IPS-NIHi11 (cell line): Measurements from ENCODE around the gene FAAP24.
"Not testable (repeated sequence)": the region's sequence is repeated elsewhere in the genome, so short reads cannot be mapped to it uniquely, and the experiment has no call there.

ENCODE experiments used
- DNase-seq: peaks from one replicate; pipeline ENCODE4 v3.0.0; 2012; ENCODE audit warnings: mixed read lengths, low spot score

The FAAP24 gene, protein sequence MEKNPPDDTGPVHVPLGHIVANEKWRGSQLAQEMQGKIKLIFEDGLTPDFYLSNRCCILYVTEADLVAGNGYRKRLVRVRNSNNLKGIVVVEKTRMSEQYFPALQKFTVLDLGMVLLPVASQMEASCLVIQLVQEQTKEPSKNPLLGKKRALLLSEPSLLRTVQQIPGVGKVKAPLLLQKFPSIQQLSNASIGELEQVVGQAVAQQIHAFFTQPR

DNA sequence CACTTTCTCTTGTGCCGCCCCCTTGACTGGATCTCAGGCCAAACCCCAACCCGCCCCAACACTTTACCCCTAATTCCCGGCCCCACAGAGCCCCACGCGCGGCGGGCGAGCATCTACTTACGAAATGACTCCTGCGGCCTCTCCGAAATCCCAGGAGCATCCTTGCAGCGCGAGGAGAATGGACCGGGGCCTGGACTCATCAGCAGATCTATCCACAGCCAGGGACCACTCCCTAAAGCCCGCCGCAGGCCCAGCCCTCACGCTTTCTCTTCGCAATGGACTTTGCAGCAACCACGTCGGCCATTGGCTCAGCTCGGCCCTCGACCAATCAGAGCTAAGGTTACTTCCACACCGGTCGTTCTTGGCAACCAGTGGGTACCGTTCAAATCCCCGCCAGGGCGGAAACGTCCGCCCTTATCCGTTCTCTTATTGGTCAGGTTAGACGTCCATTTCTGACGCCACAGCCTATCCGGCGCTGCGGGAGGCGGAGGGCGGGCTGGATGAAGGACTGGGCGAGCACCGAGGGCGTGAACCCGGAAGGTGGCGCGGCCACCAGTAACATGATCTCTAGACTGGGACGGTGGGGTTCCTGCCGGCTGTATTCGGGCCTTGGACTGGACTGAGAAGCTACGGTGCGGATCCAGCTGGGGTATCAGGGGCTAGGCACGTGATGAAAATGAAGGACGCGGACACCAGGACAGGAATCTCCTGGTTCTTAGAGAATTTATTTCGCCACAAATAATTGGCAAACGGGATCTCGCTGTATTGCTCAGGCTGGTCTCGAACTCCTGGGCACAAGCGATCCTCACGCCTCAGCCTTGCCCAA is at the start of gene FAAP24, which contains the start of gene CEP89:
Gene FAAP24, plus strand, starts transcription at position 528 of the 826 bp plus-strand sequence. CDS start 955 bp downstream, outside the sequence.
Gene CEP89, minus strand, starts transcription at position 244 of the 826 bp plus-strand sequence. Its CDS starts 84 bp downstream, at position 160.
- peak; percentile 99 for DNase-seq

DNA sequence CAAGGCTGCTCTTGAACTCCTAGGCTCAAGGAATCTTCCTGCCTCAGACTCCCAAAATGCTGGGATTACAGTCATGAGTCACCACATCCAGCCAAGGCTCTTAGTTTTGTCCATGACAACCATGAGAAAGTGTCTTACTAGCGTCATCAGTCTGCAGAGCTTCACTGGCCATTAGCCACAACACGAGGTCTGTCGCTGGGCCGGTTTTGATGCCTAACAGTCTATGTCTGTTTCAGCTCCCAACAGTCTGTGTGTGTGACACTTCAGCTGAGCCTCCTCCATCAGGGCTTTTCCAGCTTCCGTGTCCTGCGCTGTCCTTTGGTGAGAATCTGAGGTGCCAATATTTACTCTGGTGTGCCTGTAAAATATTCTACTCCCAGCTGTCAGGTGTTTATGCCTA is 47.8 kb upstream of the FAAP24 start:
- DNase-seq, result no peak

DNA sequence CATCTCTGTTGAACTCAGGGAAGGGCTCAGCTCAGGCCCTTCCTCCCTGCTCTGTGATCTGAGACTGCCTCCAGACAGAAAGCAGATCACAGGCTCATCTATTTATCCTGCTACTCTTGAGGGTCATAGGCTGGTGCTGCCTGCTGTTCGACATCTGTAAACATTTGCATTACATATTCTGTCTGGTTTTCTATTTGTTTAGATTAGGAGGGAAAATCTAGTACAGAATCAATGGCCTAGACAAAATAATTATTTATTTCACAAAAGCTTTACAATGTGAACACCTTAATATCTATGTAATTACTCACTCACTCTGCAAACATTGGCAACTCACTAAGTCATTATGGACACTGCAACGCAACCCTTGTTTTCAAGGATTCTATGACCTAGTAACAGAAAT is 43.2 kb upstream of the FAAP24 start:
- no peak for DNase-seq

DNA sequence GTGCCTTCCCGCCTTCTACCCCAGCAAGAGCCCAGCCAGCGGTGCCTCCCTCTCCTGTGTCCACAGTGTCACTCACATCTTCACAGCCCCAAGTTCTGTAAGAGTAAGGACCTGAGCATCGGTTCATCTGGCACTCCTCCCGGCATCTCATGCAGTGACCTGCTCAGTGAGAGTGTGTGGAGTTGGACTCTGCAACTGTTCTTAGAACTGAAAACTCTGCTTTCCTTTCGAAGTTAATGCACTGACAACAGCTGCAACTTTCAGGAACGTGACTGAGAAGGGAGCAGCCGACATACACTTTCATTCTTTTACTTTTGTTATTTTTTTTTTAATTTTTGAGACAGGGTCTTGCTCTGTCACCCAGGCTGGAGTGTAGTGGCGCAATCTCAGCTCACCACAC is 41.5 kb upstream of the FAAP24 start:
- no peak for DNase-seq

DNA sequence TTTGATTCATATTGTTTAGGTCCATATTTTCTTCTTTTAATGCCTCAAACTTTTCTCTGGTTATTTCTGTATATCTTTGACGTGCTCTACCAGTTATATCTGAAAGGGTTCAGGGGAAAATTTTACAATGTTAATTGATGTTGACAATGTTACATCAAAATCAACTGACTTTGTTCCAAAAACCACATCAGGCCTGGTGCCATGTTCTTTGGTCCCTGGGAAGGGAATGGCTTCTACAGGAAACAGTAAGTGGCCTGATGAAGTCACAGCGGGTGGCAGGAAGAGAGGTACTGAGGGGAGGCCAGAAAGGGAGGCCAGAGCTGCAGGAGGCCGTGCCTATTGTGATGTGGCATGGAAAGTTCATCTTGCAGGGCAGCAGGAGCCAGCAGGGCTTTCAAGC is 38.5 kb upstream of the FAAP24 start:
- DNase-seq, result no peak

DNA sequence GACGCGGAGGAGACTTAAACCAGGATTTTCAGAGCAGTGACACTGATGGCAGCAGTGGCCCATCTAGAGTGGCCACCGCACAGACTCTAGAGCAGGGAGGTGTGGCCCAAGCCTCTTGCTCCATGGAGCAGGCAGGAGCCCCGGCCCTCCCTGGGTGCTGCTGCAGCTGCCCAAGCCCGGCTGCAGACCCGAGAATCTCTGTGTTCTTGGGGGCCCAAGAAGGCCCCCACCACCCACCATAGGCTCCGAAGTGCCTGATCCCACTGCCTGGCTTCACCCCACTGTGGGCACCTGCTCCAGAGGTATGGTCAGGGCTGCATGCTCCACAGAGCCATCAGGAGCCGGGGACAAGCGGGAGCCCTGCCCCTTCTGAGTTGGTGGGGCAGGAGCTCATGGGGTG is 36.4 kb upstream of the FAAP24 start:
- no peak for DNase-seq

DNA sequence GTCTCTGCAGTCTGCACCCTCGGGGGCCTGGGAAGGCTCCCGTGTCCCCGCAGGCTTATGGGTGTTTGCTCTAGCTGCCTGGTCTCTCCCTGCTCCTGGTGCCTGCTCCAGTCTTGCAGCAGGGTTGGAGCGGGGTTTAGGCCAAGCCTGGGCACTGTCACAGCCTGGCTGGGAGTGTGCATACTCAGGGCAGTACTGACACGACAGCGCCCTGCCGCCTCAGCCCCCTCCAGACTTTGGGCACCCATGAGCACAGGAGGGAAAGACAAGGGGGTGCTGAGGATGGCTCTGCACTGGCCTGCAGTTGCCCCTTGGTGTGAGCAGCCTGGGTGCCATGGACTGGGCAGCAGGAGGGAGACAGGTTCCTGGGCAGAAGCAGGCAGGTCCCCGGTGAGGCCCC is 36.0 kb upstream of the FAAP24 start:
- DNase-seq, result no peak

DNA sequence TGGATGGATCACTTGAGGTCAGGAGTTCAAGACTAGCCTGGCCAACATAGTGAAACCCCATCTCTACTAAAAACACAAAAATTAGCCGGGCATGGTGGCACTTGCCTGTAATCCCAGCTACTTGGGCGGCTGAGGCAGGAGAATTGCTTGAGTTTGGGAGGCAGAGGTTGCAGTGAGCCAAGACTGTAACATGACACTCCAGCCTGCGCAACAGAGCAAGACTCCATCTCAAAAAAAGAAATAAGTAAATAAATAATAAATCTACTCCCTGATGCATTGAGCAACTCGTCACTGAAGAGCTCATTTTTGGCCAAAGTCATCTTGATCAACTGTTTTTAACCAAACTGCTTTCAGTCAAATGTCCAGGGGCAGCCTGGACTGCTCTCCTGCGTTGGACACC is 30.8 kb upstream of the FAAP24 start:
- DNase-seq, result not testable (repeated sequence)

DNA sequence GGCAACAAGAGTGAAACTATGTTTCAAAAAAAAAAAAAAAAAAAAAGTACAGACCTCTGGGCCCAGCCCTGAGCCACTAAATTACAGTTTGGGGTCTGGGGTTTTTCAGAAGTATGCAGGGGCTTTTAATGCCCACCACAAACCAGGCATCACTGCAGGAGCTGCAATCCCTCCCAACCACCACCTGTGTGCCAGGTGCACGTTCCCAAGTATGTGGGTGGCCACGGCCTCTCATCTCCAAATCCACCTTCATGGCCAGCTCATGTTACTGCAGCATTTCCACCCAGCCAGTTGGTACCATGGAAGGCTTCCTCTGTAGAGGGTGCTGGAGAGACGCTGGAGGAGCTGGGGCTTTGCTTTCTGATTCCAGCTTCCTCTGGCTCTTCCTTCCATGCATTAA is 26.8 kb upstream of the FAAP24 start:
- no peak for DNase-seq

DNA sequence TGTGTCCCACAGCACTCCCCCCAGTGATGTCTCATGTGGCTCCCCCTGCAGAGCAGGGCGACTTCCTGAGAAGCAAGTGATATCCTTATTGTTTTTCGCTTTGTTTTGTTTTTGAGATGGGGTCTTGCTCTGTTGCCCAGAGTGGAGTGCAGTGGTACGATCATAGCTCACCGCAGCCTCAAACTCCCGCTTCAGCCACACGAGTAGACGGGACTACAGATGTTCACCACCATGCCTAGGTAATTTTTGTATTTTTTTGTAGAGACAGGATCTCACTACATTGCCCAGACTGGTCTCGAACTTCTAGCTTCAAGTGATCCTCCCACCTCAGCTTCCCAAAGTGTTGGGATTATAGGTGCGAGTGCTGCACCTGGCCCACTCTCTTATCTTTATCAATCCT is 5.3 kb upstream of the FAAP24 start:
- no peak for DNase-seq

DNA sequence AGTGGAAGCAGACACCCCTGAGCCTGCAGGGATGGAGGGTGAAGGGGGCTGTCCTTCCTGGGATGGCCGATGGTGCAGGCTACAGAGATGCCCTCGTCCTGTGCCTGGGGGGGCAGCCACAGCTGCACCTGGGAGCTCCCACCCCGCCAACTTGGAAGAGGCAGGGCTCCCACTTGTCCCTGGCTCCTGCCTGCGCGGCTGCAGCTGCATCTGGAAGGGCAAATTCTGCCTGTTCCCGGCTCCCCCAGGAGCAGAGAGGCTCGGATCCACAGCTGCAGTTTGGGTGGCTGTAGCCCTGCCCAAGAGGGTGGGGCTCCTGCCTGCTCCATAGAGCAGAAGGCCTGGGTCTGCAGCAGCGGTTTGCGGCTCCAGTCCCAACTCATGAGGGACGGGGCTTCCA is 2.5 kb upstream of the FAAP24 start:
- DNase-seq, result no peak

DNA sequence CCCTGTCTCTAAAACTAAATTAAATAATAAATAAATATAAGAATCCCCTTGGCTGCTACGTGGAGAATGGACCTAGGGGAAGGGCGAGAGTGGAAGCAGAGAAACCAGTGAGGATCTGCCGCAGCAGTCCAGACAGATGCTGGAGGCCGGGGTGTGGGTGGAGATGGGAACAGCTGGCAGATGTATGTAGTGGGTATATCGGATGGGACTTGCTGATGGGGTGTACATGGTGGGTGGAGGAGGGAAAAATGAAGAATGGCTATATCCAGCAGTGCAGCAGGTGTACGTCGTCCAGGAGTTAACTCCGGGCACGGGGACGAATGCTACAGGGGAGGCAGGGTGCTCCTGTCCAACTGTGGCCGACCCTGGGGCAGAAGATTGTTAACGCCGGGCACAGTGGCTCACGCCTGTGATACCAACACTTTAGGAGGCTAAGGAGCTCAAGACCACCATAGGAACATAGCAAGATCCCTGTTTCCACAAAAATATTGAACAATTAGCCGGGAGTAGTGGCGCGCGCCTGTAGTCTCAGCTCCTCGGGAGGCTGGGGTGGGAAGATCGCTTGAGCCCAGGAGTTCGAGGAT is 938 bp upstream of the FAAP24 start:
- no peak for DNase-seq

DNA sequence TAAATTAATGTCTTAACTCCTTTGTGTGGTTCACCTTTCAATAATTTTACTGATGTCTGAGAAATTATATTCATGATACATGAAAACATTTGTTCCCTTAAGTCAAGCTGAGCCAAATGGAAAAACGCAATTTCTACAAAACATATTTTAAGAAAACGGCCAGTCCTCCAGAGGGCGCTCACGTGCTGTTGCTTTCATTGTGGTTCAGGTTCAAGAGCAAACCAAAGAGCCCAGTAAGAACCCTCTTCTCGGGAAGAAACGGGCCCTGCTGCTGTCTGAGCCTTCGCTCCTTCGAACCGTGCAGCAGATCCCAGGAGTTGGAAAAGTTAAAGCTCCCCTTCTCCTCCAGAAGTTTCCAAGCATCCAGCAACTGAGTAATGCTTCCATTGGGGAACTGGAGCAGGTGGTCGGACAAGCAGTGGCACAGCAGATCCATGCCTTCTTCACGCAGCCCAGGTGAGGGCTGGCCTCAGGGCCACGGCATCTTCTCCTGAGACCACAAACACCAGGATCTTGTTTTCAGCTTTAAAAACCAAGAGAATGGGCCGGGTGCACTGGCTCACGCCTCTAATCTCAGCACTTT is 4.3 kb downstream of the FAAP24 start:
- DNase-seq, result peak; percentile 69

DNA sequence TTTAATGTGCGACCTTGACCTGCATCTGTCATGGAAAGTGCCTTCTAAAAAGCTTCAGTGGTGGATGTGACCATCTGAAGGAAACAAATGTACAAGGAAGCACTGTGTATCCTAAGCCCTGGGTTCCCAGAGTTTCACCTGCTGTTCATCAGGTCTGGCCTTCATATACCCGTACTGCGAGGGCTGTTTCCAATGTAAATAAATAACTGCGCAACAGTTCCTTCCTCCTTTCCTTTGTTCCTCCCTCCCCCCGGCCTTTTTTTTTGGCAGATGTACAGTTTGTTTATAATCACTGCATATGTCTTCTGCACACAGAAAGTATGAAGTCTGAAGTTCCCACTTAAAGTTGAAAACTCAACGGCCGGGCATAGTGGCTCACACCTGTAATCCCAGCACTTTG is 5.2 kb downstream of the FAAP24 start:
- DNase-seq, result no peak

DNA sequence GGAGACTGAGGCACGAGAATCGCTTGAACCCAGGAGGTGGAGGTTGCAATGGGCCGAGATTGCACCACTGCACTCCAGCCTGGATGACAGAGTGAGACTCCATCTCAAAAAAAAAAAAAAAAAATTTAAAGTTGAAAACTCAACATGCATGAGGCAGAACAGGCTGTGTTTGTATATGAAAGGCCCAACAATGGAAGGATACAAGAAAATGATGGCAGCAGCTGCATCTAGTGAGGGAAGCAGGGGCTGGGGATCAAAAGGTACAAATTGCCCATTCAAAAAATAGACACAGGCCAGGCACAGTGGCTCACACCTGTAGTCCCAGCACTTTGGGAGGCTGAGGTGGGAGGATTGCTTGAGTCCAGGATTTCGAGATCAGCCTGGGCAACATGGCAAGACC is 5.8 kb downstream of the FAAP24 start:
- not testable (repeated sequence) for DNase-seq

DNA sequence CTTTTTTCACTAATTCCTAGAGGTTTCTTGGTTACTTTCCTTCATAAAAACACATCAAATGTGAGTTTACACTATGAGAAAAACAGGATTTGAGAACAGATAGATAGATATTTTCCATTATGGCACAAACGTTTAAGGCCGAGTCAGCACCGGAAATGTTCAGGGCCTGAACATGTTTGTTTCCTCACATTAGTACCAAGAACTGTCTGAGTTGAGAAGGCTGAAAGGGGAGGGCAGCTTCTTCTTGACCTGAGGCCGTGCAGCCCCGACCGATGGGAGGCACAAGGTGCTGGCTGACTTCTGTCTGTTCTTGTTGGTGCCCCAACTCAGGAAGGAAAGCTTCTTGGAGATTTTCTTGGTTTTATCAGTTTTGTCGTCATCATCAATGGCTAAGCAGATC is 7.8 kb downstream of the FAAP24 start:
- not testable (repeated sequence) for DNase-seq

DNA sequence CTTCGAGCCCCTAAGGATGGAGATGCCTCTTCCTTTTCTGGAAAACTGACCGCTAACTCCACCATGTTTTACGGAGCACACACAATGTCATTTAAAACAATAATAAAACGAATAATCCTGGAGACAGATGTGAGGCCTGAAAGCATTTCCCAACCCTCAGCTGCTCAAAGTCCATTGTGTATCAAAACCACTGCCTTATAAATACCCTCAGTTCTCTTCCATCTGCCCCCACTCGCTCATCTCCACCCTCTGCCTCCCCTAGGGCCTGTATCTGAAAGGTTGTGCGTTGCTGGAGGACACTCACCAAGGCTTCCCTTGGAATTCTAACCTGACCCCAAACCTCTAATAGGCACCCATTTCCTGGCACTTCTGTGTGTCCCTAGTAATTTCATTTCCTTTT is 10.4 kb downstream of the FAAP24 start:
- DNase-seq, result not testable (repeated sequence)

DNA sequence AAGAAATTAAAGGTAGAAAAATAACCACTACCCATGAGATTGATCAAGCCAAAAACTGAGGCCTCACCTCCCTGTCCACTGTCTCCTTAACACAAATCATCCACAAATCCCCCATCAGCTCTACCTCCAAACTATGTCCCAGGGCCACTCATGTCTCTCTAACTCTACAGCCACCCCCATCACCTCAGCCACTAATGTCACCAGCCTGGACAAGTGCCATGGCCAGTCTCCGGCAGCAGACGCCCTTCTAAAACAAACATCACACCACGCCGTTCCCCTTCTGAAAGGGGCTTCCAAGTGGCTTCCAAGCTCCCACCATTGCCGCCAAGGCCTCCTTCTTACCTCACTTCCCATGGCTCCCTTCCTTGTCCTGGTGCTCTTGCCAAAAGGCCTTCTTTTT is 16.2 kb downstream of the FAAP24 start:
- not testable (repeated sequence) for DNase-seq

DNA sequence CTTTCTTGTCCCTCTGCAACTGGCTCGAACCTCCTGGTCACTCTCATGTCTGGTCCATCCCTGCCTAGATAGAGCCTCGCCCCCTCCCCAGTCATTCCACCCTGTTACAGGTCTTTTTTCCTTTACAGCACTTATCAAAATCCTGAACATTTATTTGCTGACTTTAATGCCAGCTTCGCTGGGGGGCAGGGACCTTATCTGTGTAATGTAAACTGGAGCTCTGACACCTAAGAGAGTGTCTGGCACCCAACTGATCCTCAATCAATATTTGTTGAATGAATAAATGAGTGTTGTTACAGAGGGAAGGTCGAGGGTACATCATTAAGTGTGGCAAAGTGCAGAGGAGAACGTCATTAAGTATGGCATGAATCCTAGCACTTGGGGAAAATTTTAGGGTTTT is 16.7 kb downstream of the FAAP24 start:
- no peak for DNase-seq

DNA sequence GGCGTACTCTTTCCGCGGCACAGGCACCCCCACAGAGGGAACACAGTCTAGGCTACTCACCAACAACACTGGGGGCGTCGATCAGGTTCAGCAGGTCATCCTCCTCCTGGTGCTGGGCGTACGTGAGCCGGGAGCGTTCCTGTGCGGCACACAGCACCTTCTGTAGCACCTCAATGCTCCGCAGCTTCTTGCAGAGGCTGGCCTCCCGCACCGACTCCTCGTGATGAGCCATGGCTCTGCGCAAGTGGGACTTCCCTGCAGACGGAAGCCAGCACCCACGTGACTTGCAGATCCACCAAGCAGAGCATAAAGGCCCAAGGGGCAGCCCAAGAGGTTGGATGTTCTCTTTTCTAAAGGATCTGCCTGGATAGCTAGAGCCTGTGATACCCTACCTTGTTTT is 23.9 kb downstream of the FAAP24 start:
- not testable (repeated sequence) for DNase-seq

DNA sequence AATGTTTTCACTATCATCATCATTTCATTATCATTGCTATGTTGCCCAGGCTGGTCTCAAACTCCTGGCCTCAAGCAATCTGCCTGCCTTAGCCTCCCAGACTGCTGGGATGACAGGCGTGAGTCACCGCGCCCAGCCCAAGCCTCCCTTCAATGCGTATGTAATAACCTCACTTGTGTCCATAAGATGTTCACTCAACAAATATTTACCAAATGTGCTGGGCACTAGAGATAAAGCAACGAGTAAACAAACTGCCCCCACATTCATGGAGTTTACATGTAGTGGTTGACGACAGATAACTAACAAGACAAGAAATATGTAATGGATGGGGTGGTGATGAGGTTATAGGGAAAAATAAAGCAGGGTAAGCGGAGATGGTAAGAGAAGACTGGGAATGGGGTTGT is 25.0 kb downstream of the FAAP24 start:
- not testable (repeated sequence) for DNase-seq

DNA sequence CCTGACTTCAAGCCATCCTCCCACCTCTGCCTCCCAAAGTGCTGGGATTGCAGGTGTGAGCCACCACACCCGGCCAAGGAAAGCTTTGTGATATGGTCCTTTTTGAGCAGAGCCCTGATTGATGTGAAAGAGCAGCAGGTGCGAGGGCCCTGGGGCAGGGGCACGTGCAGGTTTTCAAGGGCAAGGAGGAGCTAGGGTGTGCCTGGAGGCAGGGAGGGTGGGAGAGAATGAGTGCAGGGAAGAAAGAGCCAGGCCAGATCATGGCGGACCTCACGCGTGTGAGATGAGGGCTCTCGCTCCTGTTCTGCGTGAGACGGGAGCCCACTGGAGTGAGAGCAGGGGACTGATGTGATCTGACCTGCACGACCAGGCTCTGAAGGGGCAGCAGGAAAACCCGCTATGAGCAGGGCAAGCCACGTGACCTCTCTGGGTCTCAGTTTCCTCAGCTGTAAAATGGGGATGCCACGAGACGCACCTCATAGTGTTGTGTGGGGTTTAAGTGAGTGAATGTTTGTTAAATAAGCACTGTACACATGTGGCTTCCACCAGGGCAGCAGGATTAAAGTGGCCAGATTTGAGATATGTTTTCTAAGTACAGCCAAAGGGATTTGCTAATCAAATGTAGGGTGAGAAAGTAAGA is 25.8 kb downstream of the FAAP24 start:
- no peak for DNase-seq
